Measurements from ENCODE around the gene CA9.

DNA sequence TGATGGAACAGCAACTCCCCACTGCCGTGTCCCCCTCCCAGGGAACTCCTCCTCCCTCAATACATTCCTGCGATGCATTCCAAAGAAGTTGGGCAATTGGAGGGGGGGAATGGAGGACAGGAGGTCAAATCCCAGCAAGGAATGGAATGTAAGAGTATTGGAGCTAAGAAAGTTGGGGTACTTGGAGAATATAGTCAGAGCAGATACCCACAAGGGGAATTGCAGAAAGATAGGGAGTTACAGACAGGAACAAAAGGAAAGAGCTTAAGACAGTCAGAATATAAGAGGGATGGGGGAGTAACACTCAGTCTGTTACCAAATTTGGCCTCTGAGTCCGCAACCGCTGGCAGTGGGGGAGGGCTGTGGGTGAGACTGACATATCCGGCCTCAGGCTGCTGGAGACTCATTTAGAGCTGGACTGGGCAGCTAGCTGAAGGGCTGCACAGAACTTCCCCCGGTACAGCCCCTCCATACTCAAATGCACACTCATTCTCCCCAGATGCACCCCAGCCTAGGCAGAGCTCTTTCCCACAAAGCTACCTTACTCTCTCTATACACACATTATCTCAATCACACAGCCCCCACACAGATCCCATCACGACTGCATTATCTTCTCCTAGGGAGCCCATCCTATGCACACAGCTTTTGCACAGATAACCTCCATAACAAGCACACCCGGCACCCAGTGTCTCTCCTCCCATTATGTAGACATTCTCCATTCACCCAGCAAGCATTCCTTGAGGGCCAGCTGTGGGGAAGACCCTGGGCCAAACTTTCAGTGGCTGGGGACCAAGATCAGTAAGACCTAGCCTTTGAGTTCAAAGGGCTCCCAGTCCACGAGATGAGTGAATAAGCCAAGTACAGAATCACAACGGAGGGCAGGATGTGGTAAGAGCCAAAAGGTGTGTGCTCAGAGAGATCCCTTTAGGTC, 54.6 kb downstream of the CA9 start:
- TF ChIP-seq POLR2A (IDR thresholded peaks at IDR 0.05; ENCODE audit: low read length), result peak; percentile 47
- TF ChIP-seq GATA1 (IDR thresholded peaks at IDR 0.05; ENCODE audit: low read depth, low read length), result no peak
